HG03103 (cell line): ENCODE results near the gene LGALS1.
A peak's percentile ranks its signal among the peaks of the same experiment; 100 is the strongest.

Experiments used
- ATAC-seq: cut with Tn5 transposase; IDR thresholded peaks from one replicate; pipeline ENCODE4 v1.9.1; 2021; ENCODE audit warnings: low read depth; ENCODE audit not compliant: unreplicated experiment

LGALS1 gene

DNA sequence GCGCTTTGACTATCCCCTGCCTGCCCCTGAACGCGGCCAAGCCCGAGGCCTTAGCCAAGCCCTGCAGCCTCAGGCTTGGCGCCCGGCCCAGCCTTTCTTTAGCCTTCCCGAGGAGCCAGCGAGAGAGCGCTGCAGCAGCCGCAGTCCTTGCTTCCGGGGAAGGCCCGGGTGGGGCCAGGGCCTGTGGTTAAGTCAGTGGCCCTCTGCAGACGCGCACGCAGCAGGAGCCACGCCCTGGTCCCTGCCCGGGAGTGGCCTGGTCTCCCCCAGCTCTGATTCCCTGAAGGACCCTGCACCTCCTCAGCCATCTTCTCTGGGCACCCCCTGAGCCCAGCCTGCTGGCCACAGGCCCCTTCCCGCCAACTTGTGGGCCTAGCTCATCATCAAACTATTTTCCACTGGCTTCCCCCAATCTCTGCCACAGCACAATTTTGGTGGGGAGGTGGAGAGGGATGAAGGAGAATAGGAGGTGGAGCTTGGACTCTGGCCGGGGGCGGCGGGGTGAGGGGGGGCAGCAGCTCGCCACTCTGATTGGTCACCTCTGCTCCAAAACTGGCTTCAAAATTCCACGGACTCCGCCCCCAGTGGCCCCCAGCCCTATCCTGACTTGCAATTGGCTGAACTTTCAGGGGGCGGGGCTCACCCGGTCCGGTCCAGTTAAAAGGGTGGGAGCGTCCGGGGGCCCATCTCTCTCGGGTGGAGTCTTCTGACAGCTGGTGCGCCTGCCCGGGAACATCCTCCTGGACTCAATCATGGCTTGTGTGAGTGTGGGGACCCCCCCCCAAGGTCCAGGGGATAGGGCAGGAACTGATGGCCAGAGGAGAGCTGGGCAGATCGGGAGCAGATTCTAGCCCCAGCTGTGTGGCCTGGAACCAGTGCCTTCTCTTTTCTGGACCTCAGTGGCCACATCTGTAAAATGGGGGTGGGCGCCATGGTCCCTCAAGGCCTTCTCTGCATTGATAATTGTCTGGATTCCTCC is at the start of gene LGALS1:
TSS of gene LGALS1 (plus strand) at position 686 of the 979 bp plus-strand sequence. CDS start at position 753, 67 bp downstream.
- no peak for ATAC-seq

DNA sequence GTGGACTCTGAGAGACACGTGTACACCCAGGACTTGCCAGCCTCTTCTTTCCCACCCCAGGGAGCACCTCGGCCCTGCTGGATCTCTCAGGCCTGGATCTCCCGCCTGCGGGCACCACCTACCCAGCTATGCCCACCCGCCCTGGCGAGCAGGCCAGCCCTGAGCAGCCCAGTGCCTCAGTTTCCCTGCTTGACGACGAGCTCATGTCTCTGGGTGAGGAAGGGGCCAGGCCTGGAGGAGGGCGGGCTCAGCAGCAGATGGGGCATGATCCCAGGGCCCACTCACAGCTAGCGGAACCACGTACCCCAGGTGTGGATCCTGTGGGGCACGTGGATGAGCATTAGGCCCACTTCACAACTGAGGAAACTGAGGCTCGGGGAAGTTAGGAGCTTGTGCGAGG is 49.7 kb upstream of the LGALS1 start:
- ATAC-seq = no peak

DNA sequence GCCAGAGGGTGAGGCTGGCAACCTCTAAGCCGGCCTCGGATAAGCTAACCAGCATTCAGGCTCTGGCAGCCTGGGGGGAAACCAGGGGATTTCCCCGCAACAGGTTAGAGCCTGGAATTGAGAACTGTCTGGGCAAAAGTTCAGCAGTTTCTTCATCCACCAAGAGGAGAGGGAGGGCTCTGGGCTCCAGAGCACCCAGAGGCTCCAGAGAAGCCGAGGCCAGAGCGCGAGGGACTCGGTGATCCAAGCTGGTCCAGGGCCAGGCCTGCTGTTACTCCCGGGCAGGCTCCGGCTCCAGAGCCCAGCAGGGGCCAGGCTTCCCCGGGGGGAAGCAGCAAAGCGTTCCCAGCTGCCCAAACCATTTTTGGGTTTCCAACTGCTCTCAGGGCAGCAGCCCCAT is 49.3 kb upstream of the LGALS1 start:
- ATAC-seq = no peak

DNA sequence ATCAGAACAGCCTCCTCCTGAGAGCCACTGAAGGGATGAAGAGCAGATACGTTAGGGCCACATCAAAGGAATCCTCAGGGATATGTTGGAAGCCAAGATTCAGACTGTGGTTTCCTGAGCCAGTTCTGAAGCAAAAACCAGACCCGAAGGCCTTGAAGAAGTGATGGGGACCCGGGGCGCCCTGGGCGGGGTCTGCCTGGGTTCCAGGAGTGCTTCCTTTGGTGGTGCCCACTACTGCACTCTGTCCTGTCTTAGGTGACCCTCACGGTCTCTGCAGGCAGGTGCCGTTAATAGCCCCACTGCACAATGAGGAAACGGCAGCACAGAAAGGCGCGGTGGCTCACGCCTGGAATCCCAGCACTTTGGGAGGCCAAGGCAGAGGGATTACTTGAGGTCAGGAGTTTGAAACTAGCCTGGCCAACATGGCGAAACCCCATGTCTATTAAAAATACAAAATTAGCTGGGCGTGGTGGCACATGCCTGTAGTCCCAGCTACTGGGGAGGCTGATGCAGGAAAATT is 48.8 kb upstream of the LGALS1 start:
- no peak for ATAC-seq

DNA sequence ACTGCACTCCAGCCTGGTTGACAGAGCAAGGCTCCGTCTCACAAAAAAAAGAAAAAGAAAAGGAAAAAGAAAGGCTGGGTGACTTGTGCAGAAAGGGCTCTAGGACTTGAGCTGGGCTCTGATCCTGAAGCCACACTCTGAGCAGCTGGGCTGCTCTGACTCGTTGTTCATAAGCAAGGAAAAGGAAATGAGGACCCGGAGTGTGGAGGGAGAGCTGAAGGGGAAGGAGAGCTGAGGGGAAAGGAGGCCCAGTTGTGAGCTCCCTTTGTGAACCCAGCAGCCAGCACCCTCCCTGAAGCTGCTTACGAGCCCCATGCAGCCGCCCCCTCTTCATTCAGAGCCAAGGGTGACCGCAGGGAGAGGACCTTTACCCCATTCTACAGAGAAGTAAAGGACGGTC is 48.3 kb upstream of the LGALS1 start:
- no peak for ATAC-seq

DNA sequence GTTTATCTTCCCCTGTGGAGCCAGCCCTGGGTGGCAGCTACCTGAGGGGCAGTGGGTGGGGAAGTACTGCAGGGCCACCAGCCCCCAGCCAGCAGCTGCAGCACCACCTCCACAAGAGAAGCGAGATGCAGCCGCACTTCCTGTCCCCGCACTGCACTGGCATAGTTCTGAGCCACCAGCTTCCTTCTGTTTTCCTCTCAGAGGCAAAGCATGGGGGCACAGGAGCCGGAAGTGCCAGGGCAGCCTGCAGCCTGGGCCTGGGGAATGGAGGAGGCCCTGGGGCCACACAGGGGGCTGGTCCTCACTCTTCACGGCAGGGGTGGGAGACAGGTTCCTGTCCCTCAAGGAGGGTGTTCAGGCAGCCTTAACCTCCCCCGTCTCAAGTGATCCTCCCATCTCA is 47.9 kb upstream of the LGALS1 start:
- no peak for ATAC-seq

DNA sequence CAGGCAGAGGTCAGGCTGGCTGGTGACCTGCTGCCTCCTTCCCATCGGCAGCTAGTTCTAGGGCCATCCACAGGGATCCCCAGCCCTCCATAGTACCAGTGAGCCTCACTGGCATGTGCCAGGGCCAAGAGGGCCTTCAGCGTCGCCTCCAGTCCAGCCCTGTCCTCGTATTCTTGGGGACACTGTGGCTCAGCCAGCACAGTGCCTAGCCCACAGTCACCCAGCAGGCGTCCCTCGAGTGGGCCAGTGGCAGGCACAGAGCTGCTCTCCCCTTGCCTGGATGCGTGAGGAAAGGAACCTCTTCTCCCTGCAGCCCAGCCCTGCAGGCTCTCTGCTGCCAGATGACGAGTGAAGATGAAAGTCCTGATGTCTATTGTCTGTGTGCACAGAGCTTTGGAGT is 46.6 kb upstream of the LGALS1 start:
- no peak for ATAC-seq

DNA sequence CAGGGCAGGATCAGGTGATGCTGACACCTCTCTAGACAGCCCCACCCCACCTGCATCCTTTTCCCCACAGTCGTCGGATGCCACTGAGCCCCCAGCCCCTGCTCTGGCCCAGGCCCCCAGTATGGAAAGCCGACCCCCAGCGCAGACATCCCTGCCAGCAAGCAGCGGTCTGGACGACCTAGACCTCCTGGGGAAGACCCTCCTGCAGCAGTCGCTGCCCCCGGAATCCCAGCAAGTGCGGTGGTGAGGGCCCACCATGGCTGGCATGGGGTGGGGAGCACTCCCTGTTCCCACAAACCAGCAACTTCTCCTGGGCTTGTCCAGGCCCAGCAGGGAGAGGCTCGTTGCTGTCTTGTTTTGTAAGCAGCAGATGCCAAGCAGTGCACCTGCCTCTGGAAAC is 45.5 kb upstream of the LGALS1 start:
- ATAC-seq = no peak

DNA sequence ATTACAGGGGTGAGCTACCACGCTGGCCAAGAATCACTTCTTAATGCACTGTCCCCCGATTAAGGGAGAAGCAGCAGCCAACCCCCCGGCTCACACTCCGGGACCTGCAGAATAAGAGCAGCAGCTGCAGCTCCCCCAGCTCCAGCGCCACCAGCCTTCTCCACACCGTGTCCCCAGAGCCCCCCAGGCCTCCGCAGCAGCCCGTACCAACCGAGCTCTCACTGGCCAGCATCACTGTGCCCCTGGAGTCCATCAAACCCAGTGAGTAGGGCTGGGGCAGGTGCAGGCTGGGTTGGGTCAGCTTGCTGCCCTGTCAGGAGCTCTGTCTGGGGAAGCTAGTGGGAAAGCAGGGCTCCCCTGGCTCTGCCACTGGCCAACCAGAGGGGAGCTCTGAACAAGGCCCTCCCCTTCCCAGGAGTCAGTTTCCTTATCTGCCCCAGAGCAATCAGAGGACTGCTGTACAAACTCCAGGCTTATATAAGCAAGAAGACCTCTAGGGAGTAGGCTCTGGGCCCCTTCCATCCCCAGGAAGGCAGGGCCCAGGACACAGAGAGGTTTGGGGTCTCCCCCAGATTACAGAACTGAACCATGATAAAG is 44.5 kb upstream of the LGALS1 start:
- ATAC-seq = no peak

DNA sequence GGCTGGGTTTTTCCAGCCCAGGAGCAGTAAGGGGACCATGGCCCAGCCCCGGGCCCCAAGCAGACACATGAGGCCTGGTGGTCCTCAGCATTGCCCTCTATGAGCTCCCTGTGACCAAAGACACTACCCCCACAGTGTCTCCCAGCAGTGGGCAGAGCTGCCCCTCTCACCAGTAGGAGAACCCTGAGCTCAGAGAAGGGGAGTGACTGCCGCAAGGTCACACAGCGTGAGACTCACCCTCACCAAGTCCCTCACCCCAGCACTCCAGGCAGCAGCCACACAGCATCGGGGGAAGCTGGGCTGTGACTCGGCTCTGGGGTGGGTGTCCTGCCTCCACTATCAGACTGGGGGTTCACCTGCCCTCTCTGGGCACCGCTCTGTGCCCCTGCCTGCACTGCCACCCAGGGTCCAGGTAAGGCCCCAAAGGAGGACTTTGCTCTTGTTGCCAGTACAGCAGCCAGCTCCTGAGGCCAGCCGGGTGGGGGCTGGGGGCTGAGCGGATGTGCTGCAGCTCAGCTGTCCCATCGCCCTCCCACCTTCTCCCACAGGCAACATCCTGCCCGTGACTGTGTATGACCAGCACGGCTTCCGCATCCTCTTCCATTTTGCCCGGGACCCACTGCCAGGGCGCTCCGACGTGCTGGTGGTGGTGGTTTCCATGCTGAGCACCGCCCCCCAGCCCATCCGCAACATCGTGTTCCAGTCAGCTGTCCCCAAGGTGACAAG is 43.8 kb upstream of the LGALS1 start:
- no peak for ATAC-seq

DNA sequence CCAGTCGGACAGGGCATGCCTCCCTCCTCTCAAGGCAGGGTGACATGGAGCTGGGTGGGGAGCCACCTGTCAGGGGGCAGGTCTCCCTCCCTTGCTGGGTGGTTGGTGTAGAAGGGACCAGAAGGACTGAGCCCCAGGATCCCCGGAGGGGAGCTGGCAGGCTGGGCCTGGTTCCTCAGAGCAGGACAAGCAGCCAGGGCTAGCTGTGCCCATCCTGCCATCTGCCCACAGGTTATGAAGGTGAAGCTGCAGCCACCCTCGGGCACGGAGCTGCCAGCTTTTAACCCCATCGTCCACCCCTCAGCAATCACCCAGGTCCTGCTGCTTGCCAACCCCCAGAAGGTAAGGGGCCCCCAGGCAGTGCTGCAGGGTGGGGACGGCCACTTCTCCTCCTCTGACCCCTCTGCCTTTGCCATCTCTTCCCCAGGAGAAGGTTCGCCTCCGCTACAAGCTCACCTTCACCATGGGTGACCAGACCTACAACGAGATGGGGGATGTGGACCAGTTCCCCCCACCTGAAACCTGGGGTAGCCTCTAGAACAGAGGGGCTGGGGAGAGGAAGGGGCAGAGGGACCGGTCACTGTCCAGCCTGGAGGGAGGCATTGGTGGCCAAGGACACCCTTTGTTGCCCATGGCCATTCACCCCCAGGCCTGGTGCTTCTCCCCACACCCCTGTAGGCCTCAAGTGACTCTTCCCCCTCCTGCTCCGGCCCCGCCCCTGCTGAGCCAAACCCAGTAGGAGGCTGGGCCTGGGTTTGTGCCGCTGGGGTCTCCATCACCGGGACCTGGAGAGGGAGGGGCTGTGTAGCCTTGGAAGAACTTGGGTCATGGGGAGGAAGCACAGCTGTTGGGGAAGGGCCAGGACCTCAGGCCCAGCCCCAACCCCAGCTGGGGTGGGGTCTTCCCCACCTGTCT is 43.0 kb upstream of the LGALS1 start:
- ATAC-seq = peak; percentile 4

DNA sequence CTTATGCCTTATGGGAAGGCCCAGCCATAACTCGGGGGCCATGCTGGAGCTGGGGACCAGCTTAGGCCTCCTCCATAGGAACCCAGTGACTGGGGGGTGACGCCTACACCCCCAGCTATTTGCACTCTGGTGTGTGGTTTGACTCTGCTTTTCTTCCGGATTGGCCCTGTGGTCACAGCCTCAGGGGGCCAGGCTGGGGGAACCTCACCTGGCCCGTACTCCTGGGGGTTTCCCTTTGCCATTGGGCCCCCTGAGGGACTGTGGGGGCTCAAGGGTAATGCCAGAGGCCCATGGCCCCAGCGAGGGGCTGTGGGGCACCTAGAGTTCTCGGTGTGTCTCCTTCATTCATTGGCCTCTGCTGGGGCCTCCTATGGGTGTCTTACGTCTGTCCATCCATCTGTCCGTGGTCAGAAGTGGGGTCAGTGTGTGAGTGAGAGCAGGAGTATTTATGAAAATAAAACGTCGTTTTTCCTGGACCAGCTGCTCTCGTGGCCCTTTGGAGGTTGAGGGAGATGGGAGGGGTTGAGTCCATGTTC is 42.3 kb upstream of the LGALS1 start:
- peak; percentile 56 for ATAC-seq

DNA sequence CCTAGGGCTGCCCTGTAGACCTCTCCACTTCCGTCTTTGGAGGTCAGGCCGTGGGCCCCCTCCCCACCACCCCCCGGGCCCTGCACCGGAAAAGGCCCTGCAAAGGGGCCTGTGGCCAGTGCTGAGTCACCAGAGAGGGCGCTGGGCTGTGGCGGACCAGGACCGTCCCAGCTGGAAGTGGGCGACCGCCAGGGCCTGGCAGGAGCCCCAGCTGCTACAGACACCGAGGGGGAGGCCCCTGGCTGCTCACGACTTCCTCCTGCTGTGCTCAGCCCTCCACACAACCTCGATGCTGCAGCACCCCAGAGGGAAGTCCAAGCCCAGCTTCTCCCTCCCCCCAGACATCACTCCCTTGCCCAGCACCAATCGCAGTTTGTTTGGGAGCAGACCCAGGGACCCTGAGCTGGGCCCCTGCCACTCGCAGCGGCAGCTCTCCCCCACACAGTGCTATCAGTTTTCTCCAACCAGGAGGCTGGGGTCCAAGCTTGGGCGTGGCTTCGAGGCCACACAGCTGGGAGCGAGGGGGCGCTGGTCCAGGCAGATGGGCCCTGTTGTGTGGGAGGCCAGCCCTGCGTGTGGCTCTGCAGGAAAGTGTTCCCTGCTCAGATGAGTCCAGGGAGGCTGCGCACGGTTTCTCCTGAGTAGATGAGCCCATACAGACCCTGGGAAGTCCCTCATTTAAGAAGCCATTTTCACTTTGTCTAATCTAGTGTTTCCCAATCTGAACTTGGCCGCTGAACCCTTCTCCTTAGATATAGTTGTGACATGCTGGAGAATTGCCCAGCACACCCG is 41.6 kb upstream of the LGALS1 start:
- peak; percentile 42 for ATAC-seq

DNA sequence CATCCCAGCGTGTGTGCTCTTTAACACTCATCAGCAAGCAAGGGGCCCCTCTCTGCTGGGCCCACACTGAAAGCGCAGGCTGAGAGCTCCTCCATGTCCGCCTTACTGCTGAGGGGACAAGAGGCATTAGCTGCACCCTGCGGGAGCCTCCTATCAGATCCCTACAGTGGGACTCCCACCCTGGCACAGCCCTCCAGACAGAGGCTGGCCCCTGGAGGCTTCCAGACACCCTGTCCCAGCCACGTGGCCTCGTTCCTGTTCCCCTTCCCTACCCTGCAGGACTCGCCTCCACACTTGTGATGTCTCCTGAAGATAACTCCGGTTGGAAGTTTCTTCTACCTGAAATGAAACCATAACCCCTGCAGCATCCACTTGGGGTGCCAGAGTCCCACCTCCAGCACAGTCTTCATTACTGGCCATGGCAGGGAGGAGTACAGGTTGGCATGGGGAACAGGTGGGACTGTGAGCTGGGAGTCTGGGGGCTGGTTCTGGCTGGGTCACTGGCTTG is 41.0 kb upstream of the LGALS1 start:
- no peak for ATAC-seq

DNA sequence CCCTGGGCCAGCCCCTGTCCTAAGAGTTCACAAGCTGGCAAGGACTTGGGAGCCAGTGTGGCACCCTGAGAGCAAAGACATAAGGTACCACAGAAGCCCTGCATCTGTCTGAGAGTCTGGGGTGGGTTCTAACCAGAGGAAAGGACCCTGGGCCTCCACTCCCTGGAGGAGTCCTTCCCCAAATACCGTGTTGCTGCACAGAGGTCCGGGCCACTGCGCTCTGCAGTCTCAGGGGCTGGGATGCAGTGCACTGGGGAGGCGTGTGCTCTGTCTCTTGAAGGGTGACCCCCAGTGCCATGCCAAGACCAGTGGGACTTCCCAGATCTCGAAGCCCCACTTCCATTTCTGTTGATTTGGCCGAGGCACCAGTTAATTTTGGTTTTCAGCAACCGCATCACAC is 40.3 kb upstream of the LGALS1 start:
- no peak for ATAC-seq

DNA sequence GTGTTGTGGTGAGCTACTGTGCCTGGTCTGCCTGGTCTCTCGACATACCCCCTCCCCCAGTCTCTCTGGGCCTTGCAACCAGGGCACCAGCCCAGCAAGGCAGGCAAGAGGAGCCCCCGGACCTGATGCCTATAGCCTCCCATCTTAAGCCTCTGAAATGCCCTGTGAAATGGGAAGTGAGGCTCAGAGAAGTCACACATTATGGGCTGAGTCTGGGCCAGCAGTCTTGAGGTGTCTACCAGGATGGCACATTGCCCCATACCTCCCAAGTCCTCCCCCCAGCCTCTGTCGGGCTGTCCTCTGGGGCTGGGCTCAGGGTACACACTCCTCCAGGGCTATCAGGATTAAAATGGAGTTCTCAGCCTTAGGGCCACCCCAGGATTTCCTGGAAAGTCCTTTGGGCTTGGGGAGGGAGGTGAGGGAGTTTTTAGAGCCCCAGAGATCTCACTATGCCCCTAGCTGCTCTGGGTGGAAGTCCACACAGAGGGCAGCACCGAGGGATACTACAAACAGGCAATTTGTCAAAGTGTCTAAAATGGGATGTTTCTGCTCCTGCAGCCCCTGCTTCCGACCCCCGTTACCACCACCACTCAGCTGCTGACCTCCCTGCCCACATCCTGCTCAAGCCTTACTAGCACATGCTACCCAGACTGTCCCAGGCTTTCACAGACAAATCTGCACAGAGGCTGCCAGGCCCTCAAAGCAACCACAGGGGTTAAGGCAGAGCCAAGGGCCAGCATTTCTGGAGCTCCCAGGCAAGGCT is 39.1 kb upstream of the LGALS1 start:
- ATAC-seq = no peak

DNA sequence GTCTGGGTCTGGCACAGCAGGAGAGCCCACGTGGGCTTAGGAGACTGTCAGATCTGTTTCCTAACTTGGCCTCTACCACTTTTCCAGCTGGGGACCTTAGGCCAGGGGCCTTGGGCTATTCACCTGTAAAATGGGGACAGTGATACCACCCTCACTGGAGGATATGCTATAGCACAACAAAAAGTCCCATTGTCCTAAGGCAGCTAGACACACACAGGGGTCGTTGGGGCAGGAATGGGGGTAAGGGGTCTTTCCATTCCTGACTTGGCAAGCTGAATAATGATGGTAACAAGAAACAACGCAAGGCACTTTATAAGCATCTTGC is 38.5 kb upstream of the LGALS1 start:
- no peak for ATAC-seq

DNA sequence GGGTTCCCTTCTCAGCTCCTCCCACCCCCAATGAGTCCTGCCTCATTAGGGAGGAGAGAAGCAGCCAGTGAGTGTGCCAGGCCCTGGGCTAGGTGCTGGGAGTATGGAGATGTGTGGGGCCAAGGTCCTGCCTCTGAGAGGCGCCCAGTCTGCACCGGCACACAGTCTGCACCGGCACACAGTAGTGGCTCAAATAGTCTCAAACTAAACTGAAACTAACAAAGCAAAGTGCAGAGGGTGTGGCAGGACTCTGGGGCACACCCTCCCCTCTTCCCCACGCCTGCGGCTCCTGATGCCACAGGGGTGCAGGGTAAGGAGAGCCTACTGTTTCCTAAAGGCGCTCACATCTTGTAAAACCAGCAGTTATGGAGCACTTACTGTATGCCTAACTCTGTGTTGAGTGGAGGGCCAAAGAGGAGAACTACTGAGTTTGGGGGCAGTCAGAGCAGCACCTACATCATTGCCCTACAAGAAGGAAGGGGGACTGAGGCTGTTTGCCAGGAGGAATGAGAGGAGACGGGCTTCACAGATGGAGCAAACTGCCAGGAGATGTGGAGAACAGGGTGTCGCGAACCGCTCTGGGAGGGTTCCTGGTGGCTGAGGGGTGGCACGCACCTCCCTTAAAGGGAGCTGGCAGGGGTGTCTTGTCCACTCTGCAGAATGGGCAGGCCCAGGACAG is 36.9 kb upstream of the LGALS1 start:
- no peak for ATAC-seq
